ENCODE data around the gene CCK.

DNA sequence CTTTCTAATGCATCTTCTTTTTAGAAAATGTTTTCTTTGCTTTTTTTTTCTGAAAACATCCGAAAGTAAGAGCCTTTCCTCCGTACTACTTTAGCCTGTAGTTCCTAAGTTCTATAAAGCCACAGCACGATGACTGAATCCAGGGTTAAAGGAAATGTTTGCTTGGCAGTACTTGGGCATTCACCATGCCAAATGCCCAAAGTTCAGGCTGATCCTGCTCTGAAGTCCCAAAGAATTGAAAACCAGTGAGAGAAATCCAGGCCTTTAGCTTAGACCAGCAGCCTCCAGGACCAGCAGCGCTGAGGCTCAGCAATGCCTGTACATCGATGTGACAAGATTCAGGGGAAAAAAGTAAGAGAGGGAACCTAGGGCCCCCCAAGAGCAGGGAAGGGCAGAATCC is 35.1 kb downstream of the CCK start:
- no peak for TF ChIP-seq EZH2 (IDR thresholded peaks at IDR 0.05; ENCODE audit: borderline replicate concordance, low read length)
- TF ChIP-seq, protein P1, sequence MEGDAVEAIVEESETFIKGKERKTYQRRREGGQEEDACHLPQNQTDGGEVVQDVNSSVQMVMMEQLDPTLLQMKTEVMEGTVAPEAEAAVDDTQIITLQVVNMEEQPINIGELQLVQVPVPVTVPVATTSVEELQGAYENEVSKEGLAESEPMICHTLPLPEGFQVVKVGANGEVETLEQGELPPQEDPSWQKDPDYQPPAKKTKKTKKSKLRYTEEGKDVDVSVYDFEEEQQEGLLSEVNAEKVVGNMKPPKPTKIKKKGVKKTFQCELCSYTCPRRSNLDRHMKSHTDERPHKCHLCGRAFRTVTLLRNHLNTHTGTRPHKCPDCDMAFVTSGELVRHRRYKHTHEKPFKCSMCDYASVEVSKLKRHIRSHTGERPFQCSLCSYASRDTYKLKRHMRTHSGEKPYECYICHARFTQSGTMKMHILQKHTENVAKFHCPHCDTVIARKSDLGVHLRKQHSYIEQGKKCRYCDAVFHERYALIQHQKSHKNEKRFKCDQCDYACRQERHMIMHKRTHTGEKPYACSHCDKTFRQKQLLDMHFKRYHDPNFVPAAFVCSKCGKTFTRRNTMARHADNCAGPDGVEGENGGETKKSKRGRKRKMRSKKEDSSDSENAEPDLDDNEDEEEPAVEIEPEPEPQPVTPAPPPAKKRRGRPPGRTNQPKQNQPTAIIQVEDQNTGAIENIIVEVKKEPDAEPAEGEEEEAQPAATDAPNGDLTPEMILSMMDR (conservative IDR thresholded peaks at IDR 0.05 in 1 of 2, IDR thresholded peaks at IDR 0.05 in 1 of 2; ENCODE audit: extremely low read depth in 1 of 2, insufficient read depth in 1 of 2, low read depth in 1 of 2, low read length in 2 of 2): no peak
